Lower lobe of right lung (tissue), 2 donors: ENCODE data around the gene ABCB10. TPM values are rescaled to one million over a fixed set of nuclear protein-coding genes. Genes with fewer than 3 reads are reported as not detected.
A peak's percentile ranks its signal among the peaks of the same experiment; 100 is the strongest.
"Not testable (repeated sequence)": the region's sequence is repeated elsewhere in the genome, so short reads cannot be mapped to it uniquely, and the experiment has no call there.

Source experiments
- ATAC-seq, 2 donors: fragments of 200-7000 bp; cut with Tn5 transposase; one replicate each; pipeline ENCODE4 v1.9.1; 2020 to 2022; ENCODE audit warnings: mild to moderate bottlenecking in 2 of 2, moderate library complexity in 2 of 2
- DNase-seq: peaks from one replicate; pipeline ENCODE4 v3.0.0-alpha.2; 2020
- H3K27ac ChIP-seq: fragments of 200-600 bp; one replicate; pipeline ENCODE4 v1.8.0; 2022
- H3K27me3 ChIP-seq: fragments of 200-600 bp; one replicate; pipeline ENCODE4 v1.8.0; 2022; ENCODE audit warnings: low read depth
- H3K36me3 ChIP-seq: fragments of 200-600 bp; one replicate; pipeline ENCODE4 v1.8.0; 2022; ENCODE audit warnings: mild to moderate bottlenecking
- H3K4me1 ChIP-seq: fragments of 200-600 bp; one replicate; pipeline ENCODE4 v1.8.0; 2022
- H3K4me3 ChIP-seq: fragments of 200-600 bp; one replicate; pipeline ENCODE4 v1.8.0; 2022; ENCODE audit warnings: mild to moderate bottlenecking
- H3K9me3 ChIP-seq: fragments of 200-600 bp; one replicate; pipeline ENCODE4 v1.8.0; 2022
- CTCF ChIP-seq: fragments of 200-600 bp; IDR thresholded peaks from one replicate; pipeline ENCODE4 v1.8.0; 2022; ENCODE audit warnings: antibody characterized with exemption, mild to moderate bottlenecking
- intact Hi-C: fragments of 100-400 bp; cut with DNase I; formaldehyde crosslinking; loops from one replicate; pipeline ENCODE4 v1.11.0; 2022
- total RNA-seq: library from RNA; stranded (reverse); fragmentation: NEBNext Ultra II Directional; extraction: Animal tissue kit (Norgen Biotek cat#: 25700); gene quantifications from one replicate; pipeline ENCODE4 v1.2.1, GENCODE V29; 2021
- donor health status: DM: no; HTN: yes; CAD: no; lungs with severe emphysema.

The ABCB10 gene
- total RNA-seq, 1 donor from 2014 or later: 17.8 TPM

- H3K9me3 ChIP-seq: no peaks in the 10 kb centered on the region
- no peak overlapping the region for H3K4me3 ChIP-seq
- no peaks in the 10 kb centered on the region for H3K27me3 ChIP-seq
- H3K36me3 ChIP-seq: no peaks in the 10 kb centered on the region
- no peak overlapping the region for H3K27ac ChIP-seq
- intact Hi-C loops: no loop called here
- TF ChIP-seq CTCF: no peak
- peaks cover 16% of the 10 kb centered on the region for H3K4me1 ChIP-seq
- ATAC-seq (no peak), DNase-seq (no peak)
These were observed 4.2 kb upstream of the ABCB10 start for GRCh38 chr1:229562686-229563085.

- H3K27me3 ChIP-seq: no peaks in the 10 kb centered on the region
- H3K4me3 ChIP-seq: no peak overlapping the region
- H3K36me3 ChIP-seq: no peaks in the 10 kb centered on the region
- DNase-seq (no peak), ATAC-seq (no peak)
- no peaks in the 10 kb centered on the region for H3K9me3 ChIP-seq
- TF ChIP-seq CTCF: no peak
- peaks cover 32% of the 10 kb centered on the region for H3K4me1 ChIP-seq
- no peak overlapping the region for H3K27ac ChIP-seq
- intact Hi-C loops: no loop called here
These were observed 2.6 kb upstream of the ABCB10 start for GRCh38 chr1:229561141-229561540.

GRCh38 chr1:229560124-229560523 is 1.6 kb upstream of the ABCB10 start:
- ATAC-seq, H3K36me3 ChIP-seq, intact Hi-C loops, H3K27ac ChIP-seq, DNase-seq, H3K4me3 ChIP-seq, H3K9me3 ChIP-seq, H3K27me3 ChIP-seq: not testable (repeated sequence)
- peaks cover 39% of the 10 kb centered on the region for H3K4me1 ChIP-seq

GRCh38 chr1:229559336-229559801 is 862 bp upstream of the ABCB10 start:
- intact Hi-C loops, H3K36me3 ChIP-seq, H3K9me3 ChIP-seq, H3K27me3 ChIP-seq, DNase-seq, ATAC-seq: not testable (repeated sequence)
- Histone ChIP-seq H3K27ac (peak overlapping the region; percentile 88), H3K4me3 (peak overlapping the region; percentile 85), H3K4me1 (peaks cover 39% of the 10 kb centered on the region)

GRCh38 chr1:229557913-229558414 is 543 bp downstream of the ABCB10 start:
- peak; percentile 68 for DNase-seq
- peak; percentile 23 to 37 for ATAC-seq
- Histone ChIP-seq H3K27ac (peak overlapping the region; percentile 88), H3K27me3 (no peaks in the 10 kb centered on the region), H3K4me1 (peaks cover 28% of the 10 kb centered on the region), H3K9me3 (no peaks in the 10 kb centered on the region), H3K4me3 (peak overlapping the region; percentile 85), H3K36me3 (no peaks in the 10 kb centered on the region)
- no peak for TF ChIP-seq CTCF
- intact Hi-C loops: no loop called here

GRCh38 chr1:229557200-229557850 is 1.2 kb downstream of the ABCB10 start:
- intact Hi-C loops: no loop called here
- H3K9me3 ChIP-seq: no peaks in the 10 kb centered on the region
- peak overlapping the region; percentile 85 for H3K4me3 ChIP-seq
- DNase-seq (no peak), ATAC-seq (no peak)
- no peaks in the 10 kb centered on the region for H3K27me3 ChIP-seq
- TF ChIP-seq CTCF: no peak
- peaks cover 28% of the 10 kb centered on the region for H3K4me1 ChIP-seq
- no peaks in the 10 kb centered on the region for H3K36me3 ChIP-seq
- H3K27ac ChIP-seq: peak overlapping the region; percentile 88
